RCC 7860 (cell line): Measurements from ENCODE around the gene MTUS2.

Source experiments
- DNase-seq: peaks from one replicate; pipeline ENCODE4 v3.0.0-alpha.2; 2015; ENCODE audit warnings: low spot score
- FAIRE-seq: peaks from 2 replicates; lab custom pipeline; 2012; peaks lifted over from hg19 to GRCh38; lab: Jason Lieb, UNC

The MTUS2 gene

DNA sequence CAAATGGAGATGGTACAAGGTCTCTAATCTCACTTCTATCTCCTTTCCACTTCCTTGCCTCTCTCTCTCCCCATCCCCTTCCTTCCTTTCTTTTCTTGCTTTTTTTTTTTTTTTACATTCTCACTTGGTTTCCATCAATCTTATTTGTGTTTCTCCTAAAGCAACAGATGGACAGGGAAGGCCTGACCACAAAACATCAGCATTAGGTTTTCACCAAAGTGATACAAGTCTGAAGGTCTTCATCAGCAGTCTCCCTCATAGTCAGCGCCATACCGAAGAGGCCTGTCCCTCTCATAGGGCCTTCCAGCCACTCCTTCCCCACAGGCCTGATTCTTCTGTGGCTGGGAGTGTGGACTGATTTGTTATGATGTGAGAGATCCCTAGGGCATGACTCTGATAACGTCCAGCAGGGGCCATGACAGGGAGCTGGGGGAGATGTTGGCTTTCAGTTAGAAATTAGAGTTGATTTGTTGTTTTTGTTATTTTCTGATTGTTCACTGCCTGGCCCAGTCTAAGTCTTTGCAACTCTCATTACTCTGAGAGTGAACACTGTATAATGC lies 616.7 kb downstream of the MTUS2 start:
- DNase-seq (no peak), FAIRE-seq (no peak)

DNA sequence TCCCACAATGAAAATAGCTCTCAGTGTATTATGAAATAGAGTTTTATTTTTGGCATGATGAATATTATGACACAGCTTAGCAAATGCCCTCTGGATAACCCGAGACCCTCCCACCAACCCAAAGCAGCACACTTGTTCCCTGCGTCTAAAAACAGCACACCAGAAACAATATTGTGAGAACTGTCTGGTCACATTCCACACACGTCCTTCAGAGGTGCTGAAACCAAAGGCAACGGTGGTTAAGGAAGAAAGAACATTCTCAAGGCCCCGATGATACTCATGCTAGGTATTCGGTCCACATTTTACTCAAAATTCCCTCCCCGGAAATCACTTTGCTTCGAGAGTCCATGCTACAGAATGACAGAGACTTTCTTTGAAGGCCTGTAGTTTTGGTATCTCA lies 618.6 kb downstream of the MTUS2 start:
- no peak for FAIRE-seq
- DNase-seq, result no peak

DNA sequence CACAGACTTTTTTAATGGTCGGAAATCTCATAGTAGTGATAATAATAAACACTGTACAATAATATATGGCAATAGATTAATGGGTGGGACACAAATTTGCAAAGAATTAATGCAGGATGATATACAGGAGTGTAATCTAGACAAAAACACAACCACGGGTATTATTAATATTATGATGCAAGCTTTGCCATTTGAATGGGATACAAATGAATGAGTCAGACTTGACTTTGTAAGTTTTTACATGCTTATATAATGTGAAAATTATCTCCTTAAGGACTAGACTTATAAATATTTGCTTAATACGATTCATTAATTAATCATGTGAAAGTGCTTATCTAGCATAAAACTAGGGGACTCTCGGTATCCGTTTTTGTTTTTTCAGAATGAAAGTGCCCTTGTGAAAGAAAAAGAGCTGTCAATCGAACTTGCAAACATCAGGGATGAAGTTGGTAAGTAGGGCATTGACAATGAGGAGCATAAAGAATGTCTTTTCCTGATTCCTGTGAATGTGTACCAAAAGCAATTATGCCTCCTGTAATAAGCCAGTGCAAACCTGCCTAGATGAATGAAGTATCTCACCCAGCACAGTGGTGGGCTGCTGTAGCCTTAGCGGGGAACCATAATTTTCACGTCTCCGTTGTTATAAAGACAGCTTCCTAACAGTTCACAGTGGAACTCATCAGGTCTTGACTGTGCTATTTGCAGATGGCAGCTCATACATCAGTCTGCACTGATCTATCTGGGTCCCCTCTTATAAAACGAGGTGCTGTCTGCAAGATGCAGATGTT lies 619.7 kb downstream of the MTUS2 start:
- FAIRE-seq, result no peak
- no peak for DNase-seq

DNA sequence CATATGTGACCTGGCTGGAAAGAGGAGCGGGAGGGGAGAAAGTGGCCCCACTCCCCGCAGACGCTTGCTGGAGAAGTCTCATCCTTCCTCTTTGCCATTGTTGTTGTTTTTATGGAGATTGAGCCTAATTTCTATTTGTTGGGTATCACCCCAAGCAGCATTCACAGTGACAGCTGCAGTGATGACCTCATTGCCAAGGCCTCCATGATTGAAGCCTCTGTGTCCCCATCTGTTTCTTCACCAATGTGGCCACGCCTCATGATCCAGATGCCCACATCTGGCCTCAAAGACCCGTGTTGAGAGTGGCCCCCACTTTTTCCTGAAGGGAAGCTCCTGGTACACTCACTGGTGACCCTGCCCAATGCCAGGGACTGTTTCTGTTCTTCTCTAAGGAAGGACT lies 621.2 kb downstream of the MTUS2 start:
- FAIRE-seq, result no peak
- no peak for DNase-seq

DNA sequence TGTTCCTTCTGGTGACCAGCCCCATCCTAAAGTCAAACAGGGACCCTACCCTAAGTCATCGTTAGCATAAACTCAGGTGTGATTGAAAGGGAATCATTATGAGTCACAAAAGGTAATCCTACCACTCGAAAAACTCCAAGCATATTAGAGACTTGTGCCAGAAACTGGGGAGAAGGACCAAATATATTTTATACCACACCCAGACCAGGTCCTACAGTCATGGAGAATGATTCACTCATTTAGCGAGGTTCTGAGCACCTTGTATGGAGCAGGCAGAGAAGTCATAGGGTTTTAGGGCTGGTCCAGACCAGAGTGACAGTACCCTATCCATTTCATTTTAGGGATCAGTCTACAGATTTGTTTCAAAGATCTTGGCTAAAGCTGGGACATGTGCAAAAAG lies 625.9 kb downstream of the MTUS2 start:
- FAIRE-seq, result no peak
- no peak for DNase-seq

GRCh38 chr13:29448174-29448573 lies 628.0 kb downstream of the MTUS2 start:
- FAIRE-seq (no peak), DNase-seq (no peak)

DNA sequence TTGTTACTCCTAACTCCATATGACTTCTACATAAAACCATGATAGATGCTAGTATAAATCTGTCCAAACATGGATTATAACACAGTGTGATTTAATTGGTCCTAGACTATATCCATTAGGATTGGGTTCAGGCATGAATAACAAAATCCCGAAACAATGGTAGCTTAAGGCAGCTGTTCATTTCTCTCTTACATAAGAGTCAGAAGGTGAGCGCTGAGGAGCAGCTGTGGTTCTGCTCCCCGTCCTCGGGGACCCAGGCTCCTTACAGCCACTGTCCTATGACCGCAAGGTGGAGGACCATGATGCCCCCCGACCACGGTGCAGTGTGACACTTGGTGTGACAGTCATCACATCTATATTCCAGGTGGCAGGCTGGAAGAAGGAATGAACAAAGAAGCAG lies 629.6 kb downstream of the MTUS2 start:
- no peak for DNase-seq
- FAIRE-seq, result no peak

DNA sequence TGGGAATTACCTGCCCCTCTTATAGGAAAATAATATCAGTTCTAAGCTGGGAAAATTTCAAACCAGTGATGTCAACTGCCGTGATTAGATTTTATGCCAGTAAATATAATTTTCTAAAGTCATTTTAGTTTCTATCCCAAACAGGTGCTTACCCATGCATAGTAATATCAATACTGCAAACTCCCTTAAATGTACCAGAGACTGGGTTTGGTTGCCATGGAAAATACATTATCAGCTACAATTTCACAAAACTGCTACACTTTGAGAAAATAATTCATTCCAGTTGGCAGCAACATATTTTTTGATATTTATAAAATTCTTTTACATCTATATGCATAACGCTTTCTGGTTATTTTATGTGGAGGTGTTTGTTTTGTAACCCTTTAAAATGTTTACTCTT lies 631.8 kb downstream of the MTUS2 start:
- DNase-seq (no peak), FAIRE-seq (no peak)

DNA sequence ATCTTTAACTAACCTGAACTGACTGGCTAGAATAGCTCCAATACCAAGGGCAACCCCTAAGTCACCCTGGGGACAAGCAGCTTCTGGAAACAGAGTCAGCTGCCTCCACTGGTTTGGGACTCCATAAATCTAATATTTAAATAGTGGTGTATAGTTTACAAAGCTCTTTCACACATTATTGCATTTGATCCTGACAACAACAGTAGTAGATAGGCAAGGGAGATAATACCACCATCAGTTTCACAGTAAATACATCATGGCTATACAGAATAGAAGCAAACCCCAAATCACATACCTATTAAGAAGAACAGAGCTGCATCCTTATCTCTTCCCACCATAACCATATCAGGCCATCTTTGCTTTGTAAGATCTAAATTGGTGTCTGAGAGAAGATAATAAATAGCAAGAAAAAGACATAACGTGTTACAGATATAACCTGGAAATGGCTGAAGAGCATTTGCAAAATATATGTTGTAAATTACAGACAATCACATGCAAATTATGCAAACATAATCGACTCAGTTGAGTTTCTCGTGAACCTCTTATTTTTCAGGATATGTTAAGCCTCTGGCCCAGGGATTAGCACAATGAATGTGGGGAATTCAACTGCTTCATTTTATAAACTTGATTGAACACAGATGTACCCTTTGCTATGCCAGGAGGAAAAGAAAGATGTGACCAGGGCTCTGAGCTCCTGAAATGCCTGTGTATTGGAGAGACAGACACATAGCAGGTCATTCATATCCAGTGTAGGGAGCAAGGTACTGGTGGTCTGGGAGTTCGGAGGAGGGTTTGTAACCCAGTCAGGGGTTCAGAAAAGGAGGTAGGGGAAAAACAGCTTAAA lies 632.9 kb downstream of the MTUS2 start:
- no peak for FAIRE-seq
- no peak for DNase-seq

DNA sequence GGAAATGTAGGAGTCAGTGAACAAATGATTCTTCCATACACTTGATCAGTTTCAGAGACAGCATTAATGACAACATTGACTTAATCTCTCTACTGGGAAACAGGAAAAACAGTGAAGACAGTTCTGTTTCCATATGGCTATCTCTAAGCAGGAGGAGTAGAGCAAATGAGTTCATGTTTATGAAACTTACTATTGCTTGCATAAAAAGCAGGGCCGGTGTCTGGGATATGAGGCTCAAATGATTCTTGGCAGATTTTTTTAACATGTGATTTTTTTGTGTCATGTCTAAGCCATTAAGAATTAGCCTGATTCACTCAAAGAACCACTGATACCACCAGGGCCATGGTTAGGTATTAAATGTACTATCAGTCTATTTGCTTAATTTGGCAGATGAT lies 633.5 kb downstream of the MTUS2 start:
- FAIRE-seq (no peak), DNase-seq (no peak)

GRCh38 chr13:29454931-29455481 lies 634.9 kb downstream of the MTUS2 start:
- DNase-seq, result peak; percentile 16
- no peak for FAIRE-seq

DNA sequence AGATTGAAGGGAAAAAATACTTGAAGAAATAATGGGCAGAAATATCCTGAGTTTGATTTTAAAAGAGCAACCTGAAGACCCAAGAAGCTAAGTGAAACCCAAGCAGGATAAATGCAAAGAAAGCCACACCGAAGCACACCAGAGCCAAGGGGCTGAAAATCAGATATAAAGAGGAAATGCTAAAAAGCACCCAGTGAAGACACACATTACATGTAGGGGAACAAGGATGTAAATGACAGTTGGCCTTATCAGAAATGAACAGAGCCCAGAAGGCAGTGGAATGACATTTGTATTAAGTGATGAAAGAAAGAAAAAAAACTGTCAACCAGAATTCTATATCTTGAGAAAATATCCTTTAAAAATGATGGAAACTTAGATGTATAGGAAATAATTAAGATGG lies 636.3 kb downstream of the MTUS2 start:
- no peak for FAIRE-seq

GRCh38 chr13:29457299-29457698 lies 637.2 kb downstream of the MTUS2 start:
- FAIRE-seq (peak; percentile 81), DNase-seq (peak; percentile 71)

More for the DNA sequence above, 636.3 kb downstream of the MTUS2 start:
- no peak for DNase-seq

DNA sequence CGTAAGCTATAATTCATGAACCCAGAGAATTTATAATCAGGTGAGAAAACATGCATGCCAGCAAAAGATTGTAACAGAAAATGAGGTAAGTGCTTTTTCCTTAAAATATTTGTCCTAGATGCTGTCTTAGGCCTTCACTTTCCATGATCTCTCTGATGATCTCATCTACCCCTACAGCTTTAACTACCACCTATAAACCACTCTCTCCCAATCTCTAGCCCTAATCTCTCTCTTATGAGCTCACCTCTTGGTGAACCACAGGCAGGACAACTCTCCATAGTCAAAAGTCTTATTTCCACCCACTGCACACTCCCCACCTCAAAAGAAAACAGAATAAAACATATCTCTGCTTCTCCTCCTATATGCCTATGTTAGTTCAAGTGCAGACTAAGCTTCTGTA lies 638.3 kb downstream of the MTUS2 start:
- DNase-seq, result no peak
- FAIRE-seq, result no peak

DNA sequence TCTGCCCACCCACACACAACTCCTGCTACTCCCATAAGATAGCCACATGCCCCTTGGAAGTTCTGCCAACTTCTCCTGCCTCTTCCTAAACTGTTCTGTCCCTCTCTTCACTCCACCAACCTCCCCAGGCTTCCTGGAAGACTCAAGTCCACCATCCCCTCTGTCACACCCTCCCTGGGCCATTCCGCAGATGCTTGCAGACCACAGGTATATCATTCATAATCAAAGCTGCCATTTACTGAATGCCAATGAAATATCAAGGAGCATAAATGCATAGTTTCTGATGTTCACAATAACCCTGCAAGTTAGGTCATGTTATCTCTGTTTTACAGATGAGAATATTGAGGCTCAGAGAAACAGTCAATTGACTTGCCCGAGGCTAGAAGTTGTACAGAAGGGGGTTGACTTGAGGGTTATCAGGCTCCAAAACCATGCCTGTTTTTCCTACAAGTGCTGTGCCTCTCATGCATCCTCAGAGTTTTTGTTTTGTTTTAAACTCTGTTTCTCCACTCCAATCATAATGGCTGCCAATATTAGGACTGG lies 639.7 kb downstream of the MTUS2 start:
- DNase-seq, result no peak
- FAIRE-seq, result no peak

- DNase-seq (no peak), FAIRE-seq (no peak)
These were observed 644.1 kb downstream of the MTUS2 start for GRCh38 chr13:29464105-29464679.

- FAIRE-seq, result peak; percentile 40
- peak; percentile 65 for DNase-seq
These were observed 645.7 kb downstream of the MTUS2 start for GRCh38 chr13:29465741-29466293.

GRCh38 chr13:29471551-29471950 lies 651.4 kb downstream of the MTUS2 start:
- no peak for DNase-seq
- FAIRE-seq, result no peak

- FAIRE-seq, result no peak
These were observed 652.3 kb downstream of the MTUS2 start for GRCh38 chr13:29472332-29472961.

DNA sequence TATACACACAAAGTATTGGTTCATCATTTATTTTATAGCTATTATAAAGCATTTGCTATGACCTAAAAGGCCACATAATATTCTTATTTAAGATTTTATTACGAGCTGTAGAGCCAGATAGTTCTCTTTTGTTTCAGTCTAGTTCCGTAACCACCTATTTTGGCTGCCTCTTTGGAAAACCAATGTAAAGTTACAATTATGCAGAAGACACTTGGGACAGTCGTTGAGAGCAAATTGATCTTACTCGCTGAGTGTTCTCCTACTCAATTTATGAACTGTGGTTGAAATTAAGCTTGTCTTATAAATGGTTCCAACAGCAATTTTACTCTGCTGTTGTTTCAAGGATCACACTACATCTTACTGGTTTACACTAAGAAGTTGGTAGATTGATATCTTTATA lies 653.0 kb downstream of the MTUS2 start:
- DNase-seq, result no peak
- no peak for FAIRE-seq

More at GRCh38 chr13:29472332-29472961, 652.3 kb downstream of the MTUS2 start:
- DNase-seq, result peak; percentile 14
